ENCODE measurements around the gene ZNF605.

The ZNF605 gene

DNA sequence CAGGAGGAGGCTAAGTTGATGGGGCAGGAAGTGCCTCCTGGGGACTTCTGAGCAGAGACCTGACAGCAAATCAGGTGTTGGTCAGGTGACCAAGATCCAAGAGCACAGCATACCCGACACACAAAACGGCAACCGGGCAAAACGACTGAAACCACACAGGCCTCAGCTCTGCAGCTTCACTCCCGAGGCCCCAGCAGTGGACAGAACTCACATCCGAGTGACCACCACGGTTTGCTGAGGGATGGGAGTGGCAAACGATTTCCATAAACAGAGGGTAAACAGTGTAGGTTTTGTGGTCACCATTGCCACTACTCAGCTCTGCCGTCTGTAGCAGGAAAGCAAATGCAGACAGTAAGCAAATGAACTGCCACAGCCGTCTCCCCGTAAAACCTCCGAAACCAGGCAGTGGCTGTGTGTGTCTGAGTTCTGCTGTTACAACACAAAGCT lies 83.1 kb downstream of the ZNF605 start:
- no peak for DNase-seq (ENCODE audit: low read depth)
- H3K4me3 ChIP-seq (ENCODE audit: low read length): no peak overlapping the region
- TF ChIP-seq, protein P1, sequence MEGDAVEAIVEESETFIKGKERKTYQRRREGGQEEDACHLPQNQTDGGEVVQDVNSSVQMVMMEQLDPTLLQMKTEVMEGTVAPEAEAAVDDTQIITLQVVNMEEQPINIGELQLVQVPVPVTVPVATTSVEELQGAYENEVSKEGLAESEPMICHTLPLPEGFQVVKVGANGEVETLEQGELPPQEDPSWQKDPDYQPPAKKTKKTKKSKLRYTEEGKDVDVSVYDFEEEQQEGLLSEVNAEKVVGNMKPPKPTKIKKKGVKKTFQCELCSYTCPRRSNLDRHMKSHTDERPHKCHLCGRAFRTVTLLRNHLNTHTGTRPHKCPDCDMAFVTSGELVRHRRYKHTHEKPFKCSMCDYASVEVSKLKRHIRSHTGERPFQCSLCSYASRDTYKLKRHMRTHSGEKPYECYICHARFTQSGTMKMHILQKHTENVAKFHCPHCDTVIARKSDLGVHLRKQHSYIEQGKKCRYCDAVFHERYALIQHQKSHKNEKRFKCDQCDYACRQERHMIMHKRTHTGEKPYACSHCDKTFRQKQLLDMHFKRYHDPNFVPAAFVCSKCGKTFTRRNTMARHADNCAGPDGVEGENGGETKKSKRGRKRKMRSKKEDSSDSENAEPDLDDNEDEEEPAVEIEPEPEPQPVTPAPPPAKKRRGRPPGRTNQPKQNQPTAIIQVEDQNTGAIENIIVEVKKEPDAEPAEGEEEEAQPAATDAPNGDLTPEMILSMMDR (conservative IDR thresholded peaks at IDR 0.05; ENCODE audit: low read length): no peak

DNA sequence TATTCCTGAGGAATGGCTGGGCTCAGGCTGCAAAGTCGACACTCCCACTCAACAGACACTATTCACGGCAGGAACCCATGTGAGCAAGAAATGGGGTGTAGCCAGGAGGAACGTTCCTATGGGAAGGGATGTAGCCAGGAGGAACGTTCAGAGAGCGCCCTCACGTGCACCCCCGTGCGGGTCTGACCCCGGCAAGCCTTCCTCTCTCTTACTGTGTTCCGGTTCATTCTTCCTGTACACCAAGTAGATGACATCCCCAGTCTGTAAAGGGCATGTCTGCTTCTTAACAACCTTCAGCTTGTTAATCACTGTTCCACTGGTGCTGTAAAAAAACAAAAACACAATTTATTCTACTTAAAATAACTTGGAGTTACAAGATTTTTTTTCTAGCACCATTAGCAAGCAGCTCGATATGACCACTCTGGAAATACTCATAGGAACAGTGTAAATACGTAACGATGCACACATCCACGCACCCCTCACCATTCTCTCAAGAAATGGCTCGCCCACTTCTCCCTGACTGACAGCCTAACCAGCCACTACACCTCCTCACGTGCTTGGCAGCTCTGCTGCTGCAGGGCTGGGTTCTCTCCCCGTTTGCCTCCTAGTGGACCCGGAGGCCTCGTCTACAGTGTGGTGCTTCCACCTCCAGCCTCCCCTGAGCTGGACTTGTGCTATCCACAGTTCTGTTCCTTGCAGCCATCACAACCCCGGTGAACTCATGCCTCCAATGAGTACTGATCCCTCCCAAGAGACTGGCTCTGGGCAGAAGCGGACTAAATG lies 83.8 kb downstream of the ZNF605 start:
- no peak for DNase-seq (ENCODE audit: low read depth)
- H3K4me3 ChIP-seq (ENCODE audit: low read length): no peak overlapping the region
- TF ChIP-seq, protein P1 (conservative IDR thresholded peaks at IDR 0.05; ENCODE audit: low read length): no peak

DNA sequence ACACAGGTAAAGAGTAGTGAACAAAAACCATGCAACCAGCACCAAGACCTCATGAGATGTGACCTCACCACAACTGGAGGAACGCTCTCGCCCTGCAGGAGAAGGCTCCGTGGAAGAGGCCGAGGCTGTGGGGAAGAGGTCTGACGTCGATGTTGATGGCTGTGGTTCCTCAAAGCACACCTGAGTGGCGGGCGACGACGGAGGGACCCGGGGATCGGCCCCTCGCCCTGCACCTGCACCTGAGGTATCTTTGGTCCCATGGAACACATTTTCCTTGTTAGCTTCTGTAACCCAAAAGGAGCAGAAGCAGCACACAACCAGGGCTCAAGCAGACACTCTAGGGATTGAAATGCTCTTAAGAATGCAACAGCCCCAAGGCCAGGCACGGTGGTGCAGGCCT lies 86.6 kb downstream of the ZNF605 start:
- no peak for DNase-seq (ENCODE audit: low read depth)
- TF ChIP-seq, protein P1 (conservative IDR thresholded peaks at IDR 0.05; ENCODE audit: low read length): no peak

More for the DNA sequence above, 86.6 kb downstream of the ZNF605 start:
- H3K4me3 ChIP-seq (ENCODE audit: low read length): no peak overlapping the region

Data from AG10803 (cell line).